HepG2 (cell line): ENCODE measurements around the gene MICAL3. TPM values are rescaled to one million over a fixed set of nuclear protein-coding genes. Genes with fewer than 3 reads are reported as not detected.

Experiments
- DNMT1 ChIP-seq: sonication (generic); formaldehyde crosslinking; IDR thresholded peaks from 2 replicates; pipeline ENCODE4 v1.5.1; 2020; ENCODE audit warnings: mild to moderate bottlenecking, missing genetic modification reagents
- EED ChIP-seq: sonication (generic); formaldehyde crosslinking; IDR thresholded peaks from 2 replicates; pipeline ENCODE4 v1.5.0; 2020; ENCODE audit warnings: mild to moderate bottlenecking, missing genetic modification reagents
- ESRRA ChIP-seq: sonication (generic); formaldehyde crosslinking; IDR thresholded peaks from 2 replicates; pipeline ENCODE4 v1.5.1; 2020; ENCODE audit warnings: mild to moderate bottlenecking, low read depth, missing genetic modification reagents
- FIP1L1 ChIP-seq: fragments of 200-400 bp; formaldehyde crosslinking; IDR thresholded peaks from 2 replicates; pipeline ENCODE4 v1.6.1; 2018; ENCODE audit warnings: low read depth, mild to moderate bottlenecking, low read length, moderate library complexity, borderline replicate concordance; ENCODE audit not compliant: insufficient read depth
- FOXK1 ChIP-seq: sonication (generic); formaldehyde crosslinking; IDR thresholded peaks from 2 replicates; pipeline ENCODE4 v1.4.0; 2020; ENCODE audit warnings: low read depth, missing genetic modification reagents, borderline replicate concordance
- GATA4 ChIP-seq: sonication (generic); IDR thresholded peaks from 2 replicates; pipeline ENCODE4 v1.6.1; 2016; ENCODE audit warnings: antibody characterized with exemption, low read depth, borderline replicate concordance
- HNRNPUL1 ChIP-seq: fragments of 200-400 bp; formaldehyde crosslinking; IDR thresholded peaks from 2 replicates; pipeline ENCODE4 v1.6.1; 2017; ENCODE audit warnings: low read depth, mild to moderate bottlenecking, low read length, moderate library complexity
- KDM1A ChIP-seq: IDR thresholded peaks from 2 replicates; pipeline ENCODE4 v1.6.1; 2016; ENCODE audit warnings: missing compliant biosample characterization
- MIER2 ChIP-seq: IDR thresholded peaks from 2 replicates; pipeline ENCODE4 v1.6.1; 2016; ENCODE audit warnings: missing biosample characterization, missing genetic modification reagents
- NAIF1 ChIP-seq: sonication (generic); formaldehyde crosslinking; IDR thresholded peaks from 2 replicates; pipeline ENCODE4 v1.5.0; 2020; ENCODE audit warnings: mild to moderate bottlenecking, missing genetic modification reagents, borderline replicate concordance
- PAWR ChIP-seq: sonication (generic); formaldehyde crosslinking; IDR thresholded peaks from 2 replicates; pipeline ENCODE4 v1.4.0; 2020; ENCODE audit warnings: missing genetic modification reagents, mild to moderate bottlenecking, borderline replicate concordance
- TBX2 ChIP-seq: sonication (generic); formaldehyde crosslinking; IDR thresholded peaks from 2 replicates; pipeline ENCODE4 v1.5.0; 2020; ENCODE audit warnings: missing genetic modification reagents, mild to moderate bottlenecking, borderline replicate concordance
- YY1 ChIP-seq: IDR thresholded peaks from 2 replicates; pipeline ENCODE4 v1.6.1; 2011; ENCODE audit warnings: low read length, low read depth, moderate library complexity, mild to moderate bottlenecking; ENCODE audit not compliant: insufficient read depth, insufficient replicate concordance
- ZFYVE20 ChIP-seq: sonication (generic); formaldehyde crosslinking; IDR thresholded peaks from 2 replicates; pipeline ENCODE4 v1.8.0; 2023; ENCODE audit warnings: low read depth, mild to moderate bottlenecking, moderate library complexity, missing genetic modification reagents, borderline replicate concordance
- ZNF180 ChIP-seq: sonication (generic); formaldehyde crosslinking; IDR thresholded peaks from 2 replicates; pipeline ENCODE4 v1.4.0; 2020; ENCODE audit warnings: low read depth, missing genetic modification reagents, borderline replicate concordance
- ZNF225 ChIP-seq: sonication (generic); formaldehyde crosslinking; IDR thresholded peaks from 2 replicates; pipeline ENCODE4 v1.4.0; 2020; ENCODE audit warnings: mild to moderate bottlenecking, missing genetic modification reagents
- ZNF562 ChIP-seq: sonication (generic); formaldehyde crosslinking; IDR thresholded peaks from 2 replicates; pipeline ENCODE4 v1.8.0; 2022; ENCODE audit warnings: missing genetic modification reagents, borderline replicate concordance
- ZSCAN21 ChIP-seq: sonication (generic); formaldehyde crosslinking; IDR thresholded peaks from 2 replicates; pipeline ENCODE4 v1.8.0; 2022; ENCODE audit warnings: mild to moderate bottlenecking, missing genetic modification reagents, moderate library complexity, borderline replicate concordance
- polyA plus RNA-seq, 8 experiments: library from polyadenylated mRNA; depleted of rRNA in 3 of 8; stranded (reverse) in 7 of 8; unstranded in 1 of 8; fragments of >200 nt; fragmentation: Illumina TruSeq in 4 of 8; extraction: Trizol in 4 of 8; gene quantifications; 2 replicates each; pipeline versions ENCODE4 v1.2.1 to v1.2.3, GENCODE V29; 2011 to 2016; ENCODE audit warnings: low read depth in 4 of 8, missing spikeins in 1 of 8, mixed read lengths in 1 of 8; ENCODE audit not compliant: insufficient read depth in 1 of 8
- total RNA-seq, 5 experiments: library from RNA; depleted of rRNA; stranded (reverse); fragments of >200 nt; fragmentation: Illumina TruSeq; extraction: Trizol; gene quantifications; 2 replicates each; pipeline ENCODE4 v1.2.3, GENCODE V29; 2016; ENCODE audit warnings: low read depth in 1 of 5
- TF ChIP-seq, protein P1 (sequence below): sonication (generic); formaldehyde crosslinking; IDR thresholded peaks from 2 replicates; pipeline ENCODE4 v1.4.0; 2020; ENCODE audit warnings: mild to moderate bottlenecking, missing genetic modification reagents
- TF ChIP-seq, protein P2 (sequence below): IDR thresholded peaks from 2 replicates; pipeline ENCODE4 v1.6.1; 2016; ENCODE audit warnings: low read depth, control low read depth
- TF ChIP-seq, protein P3 (sequence below): sonication (generic); formaldehyde crosslinking; IDR thresholded peaks from 2 replicates; pipeline ENCODE4 v1.5.1; 2020; ENCODE audit warnings: mild to moderate bottlenecking, moderate library complexity, missing genetic modification reagents
- TF ChIP-seq, protein P4 (sequence below): sonication (generic); formaldehyde crosslinking; IDR thresholded peaks from 2 replicates; pipeline ENCODE4 v1.5.0; 2020; ENCODE audit warnings: missing genetic modification reagents
- TF ChIP-seq, protein P5 (sequence below): sonication (generic); formaldehyde crosslinking; IDR thresholded peaks from 2 replicates; pipeline ENCODE4 v1.8.1; 2023; ENCODE audit warnings: missing genetic modification reagents, mild to moderate bottlenecking, borderline replicate concordance
- TF ChIP-seq, protein P6 (sequence below): sonication (generic); formaldehyde crosslinking; IDR thresholded peaks from 2 replicates; pipeline ENCODE4 v1.8.1; 2023; ENCODE audit warnings: mild to moderate bottlenecking, missing genetic modification reagents

Gene MICAL3
- total and polyA plus RNA-seq, 2 of the 13 experiments (the other 11 are each of a cell fraction or from before 2014, with no cell fraction given), result 5.3 to 12.5 TPM

DNA sequence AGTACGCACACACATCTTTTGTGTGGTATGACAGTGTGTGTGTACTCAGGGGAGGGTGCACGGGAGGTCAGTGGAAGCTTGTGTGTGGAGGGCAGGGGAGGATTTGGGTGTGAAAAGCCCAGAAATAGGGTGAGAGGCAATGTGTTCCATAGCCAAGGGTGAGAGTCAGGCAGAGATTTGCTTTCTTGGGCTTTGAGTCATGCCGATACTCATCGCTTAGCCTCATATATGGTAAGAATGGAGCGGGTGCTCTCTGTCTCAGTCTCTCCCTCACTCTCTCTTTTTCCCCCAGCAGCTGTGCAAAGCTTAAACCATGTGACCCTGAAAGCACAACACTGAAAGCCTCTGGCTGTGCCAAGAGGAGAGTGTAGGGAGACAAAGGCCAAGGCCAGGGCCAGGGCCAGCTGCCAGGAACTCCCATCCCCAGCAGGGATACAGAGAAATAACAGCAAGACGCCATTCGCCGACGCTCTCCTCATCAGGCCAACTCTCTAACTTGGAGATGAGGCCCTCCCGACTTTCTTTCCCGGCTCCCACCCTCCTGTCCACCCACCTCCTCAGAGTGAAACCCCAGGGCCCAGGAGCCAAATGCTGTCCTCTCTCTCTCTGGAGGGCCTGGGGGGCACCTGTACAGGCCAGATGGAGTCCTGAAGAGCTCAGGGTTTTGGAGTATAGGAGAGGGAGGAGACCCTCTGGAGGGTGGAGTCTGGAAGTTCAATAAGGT is 20.3 kb upstream of the MICAL3 start (continued):
- TF ChIP-seq ZFYVE20 (CRISPR knock-in tag), result no peak
- TF ChIP-seq YY1, result peak; percentile 54
- TF ChIP-seq GATA4, result no peak
- no peak for TF ChIP-seq DNMT1 (CRISPR knock-in tag)
- TF ChIP-seq, protein P1, sequence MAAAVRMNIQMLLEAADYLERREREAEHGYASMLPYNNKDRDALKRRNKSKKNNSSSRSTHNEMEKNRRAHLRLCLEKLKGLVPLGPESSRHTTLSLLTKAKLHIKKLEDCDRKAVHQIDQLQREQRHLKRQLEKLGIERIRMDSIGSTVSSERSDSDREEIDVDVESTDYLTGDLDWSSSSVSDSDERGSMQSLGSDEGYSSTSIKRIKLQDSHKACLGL (CRISPR knock-in tag), result no peak
- no peak for TF ChIP-seq ZNF225 (CRISPR knock-in tag)
- TF ChIP-seq, protein P2, sequence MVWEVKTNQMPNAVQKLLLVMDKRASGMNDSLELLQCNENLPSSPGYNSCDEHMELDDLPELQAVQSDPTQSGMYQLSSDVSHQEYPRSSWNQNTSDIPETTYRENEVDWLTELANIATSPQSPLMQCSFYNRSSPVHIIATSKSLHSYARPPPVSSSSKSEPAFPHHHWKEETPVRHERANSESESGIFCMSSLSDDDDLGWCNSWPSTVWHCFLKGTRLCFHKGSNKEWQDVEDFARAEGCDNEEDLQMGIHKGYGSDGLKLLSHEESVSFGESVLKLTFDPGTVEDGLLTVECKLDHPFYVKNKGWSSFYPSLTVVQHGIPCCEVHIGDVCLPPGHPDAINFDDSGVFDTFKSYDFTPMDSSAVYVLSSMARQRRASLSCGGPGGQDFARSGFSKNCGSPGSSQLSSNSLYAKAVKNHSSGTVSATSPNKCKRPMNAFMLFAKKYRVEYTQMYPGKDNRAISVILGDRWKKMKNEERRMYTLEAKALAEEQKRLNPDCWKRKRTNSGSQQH (CRISPR knock-in tag), result no peak
- TF ChIP-seq NAIF1, result no peak
- no peak for TF ChIP-seq ZNF180 (CRISPR knock-in tag)
- TF ChIP-seq ZSCAN21 (CRISPR knock-in tag), result no peak; the same call in 1 of the 2 replicates
- 0 out of 2 replicates have a peak, but pooled peaks have one; percentile 49 for TF ChIP-seq MIER2 (CRISPR knock-in tag)
- no peak for TF ChIP-seq ZNF562
- TF ChIP-seq, protein P3, sequence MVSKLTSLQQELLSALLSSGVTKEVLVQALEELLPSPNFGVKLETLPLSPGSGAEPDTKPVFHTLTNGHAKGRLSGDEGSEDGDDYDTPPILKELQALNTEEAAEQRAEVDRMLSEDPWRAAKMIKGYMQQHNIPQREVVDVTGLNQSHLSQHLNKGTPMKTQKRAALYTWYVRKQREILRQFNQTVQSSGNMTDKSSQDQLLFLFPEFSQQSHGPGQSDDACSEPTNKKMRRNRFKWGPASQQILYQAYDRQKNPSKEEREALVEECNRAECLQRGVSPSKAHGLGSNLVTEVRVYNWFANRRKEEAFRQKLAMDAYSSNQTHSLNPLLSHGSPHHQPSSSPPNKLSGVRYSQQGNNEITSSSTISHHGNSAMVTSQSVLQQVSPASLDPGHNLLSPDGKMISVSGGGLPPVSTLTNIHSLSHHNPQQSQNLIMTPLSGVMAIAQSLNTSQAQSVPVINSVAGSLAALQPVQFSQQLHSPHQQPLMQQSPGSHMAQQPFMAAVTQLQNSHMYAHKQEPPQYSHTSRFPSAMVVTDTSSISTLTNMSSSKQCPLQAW (CRISPR knock-in tag), result peak; percentile 75
- TF ChIP-seq, protein P4, sequence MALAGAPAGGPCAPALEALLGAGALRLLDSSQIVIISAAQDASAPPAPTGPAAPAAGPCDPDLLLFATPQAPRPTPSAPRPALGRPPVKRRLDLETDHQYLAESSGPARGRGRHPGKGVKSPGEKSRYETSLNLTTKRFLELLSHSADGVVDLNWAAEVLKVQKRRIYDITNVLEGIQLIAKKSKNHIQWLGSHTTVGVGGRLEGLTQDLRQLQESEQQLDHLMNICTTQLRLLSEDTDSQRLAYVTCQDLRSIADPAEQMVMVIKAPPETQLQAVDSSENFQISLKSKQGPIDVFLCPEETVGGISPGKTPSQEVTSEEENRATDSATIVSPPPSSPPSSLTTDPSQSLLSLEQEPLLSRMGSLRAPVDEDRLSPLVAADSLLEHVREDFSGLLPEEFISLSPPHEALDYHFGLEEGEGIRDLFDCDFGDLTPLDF (CRISPR knock-in tag), result no peak
- peak; percentile 72; the same call in 1 of the 2 replicates for TF ChIP-seq KDM1A (CRISPR knock-in tag)
- TF ChIP-seq TBX2 (CRISPR knock-in tag), result peak; percentile 63; the same call in 1 of the 2 replicates
- TF ChIP-seq FIP1L1, result no peak
- no peak for TF ChIP-seq EED
- TF ChIP-seq, protein P5, sequence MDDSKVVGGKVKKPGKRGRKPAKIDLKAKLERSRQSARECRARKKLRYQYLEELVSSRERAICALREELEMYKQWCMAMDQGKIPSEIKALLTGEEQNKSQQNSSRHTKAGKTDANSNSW (CRISPR knock-in tag), result no peak
- no peak for TF ChIP-seq PAWR
- TF ChIP-seq HNRNPUL1, result no peak
- peak; percentile 85; the same call in 1 of the 2 replicates for TF ChIP-seq FOXK1 (CRISPR knock-in tag)
- TF ChIP-seq, protein P6, sequence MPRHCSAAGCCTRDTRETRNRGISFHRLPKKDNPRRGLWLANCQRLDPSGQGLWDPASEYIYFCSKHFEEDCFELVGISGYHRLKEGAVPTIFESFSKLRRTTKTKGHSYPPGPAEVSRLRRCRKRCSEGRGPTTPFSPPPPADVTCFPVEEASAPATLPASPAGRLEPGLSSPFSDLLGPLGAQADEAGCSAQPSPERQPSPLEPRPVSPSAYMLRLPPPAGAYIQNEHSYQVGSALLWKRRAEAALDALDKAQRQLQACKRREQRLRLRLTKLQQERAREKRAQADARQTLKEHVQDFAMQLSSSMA (CRISPR knock-in tag), result no peak
- TF ChIP-seq ESRRA (CRISPR knock-in tag), result peak; percentile 83; the same call in 1 of the 2 replicates
